Measurements from ENCODE around the gene MAN1A1. TPM values are rescaled to one million over a fixed set of nuclear protein-coding genes. Genes with fewer than 3 reads are reported as not detected.

The MAN1A1 gene
- total RNA-seq, 2 donors from 2014 or later: 27.5 to 34.2 TPM

DNA sequence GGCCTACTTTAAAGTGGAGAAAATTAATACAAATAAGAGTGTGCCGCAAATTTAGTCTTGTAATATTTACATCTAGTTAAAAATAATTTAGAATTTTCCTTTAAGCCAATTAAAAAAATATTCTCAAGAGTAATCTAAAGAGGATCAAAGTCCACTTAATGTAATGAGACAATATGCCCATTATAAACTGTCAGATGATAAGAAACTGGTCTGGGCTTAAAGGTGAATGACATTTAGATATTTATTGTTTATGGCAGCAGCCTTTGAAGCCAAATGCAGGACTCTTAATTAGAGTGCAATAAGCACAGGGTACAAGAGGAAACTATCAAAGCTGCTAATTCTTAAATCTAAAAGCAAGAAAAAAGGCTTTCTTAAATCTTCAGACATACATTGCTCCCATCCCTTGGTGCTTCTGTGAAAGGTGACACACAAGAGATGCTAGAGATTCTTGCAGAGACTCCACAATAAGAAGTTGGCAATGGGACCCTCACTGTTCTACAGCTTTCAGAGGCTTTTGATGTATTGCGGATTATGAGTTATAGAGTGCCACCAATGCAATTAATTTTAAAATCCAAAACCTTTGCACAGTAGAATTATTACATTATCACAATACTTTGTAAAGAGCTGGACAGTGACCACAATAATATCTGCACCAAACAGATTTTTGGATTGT, 116.1 kb downstream of the MAN1A1 start:
- Mint-ChIP-seq H3K4me1 (ENCODE audit: low read depth in 2 of 2) (peaks cover 12 to 31% of the 10 kb centered on the region in 2 donors), H3K36me3 (peaks cover 18% of the 10 kb centered on the region), H3K9me3 (no peaks in the 10 kb centered on the region), H3K27me3 (no peaks in the 10 kb centered on the region), H3K27ac (no peak overlapping the region), H3K4me3 (no peak overlapping the region)
- DNase-seq (ENCODE audit: low spot score) (no peak), ATAC-seq (no peak)

- H3K36me3 Mint-ChIP-seq: peaks cover 7% of the 10 kb centered on the region
- no peaks in the 10 kb centered on the region for H3K27me3 Mint-ChIP-seq
- H3K4me3 Mint-ChIP-seq: no peak overlapping the region
- H3K4me1 Mint-ChIP-seq (ENCODE audit: low read depth in 2 of 2): peaks cover 12 to 22% of the 10 kb centered on the region in 2 donors
- no peak for DNase-seq (ENCODE audit: low spot score)
- no peak for ATAC-seq
- H3K9me3 Mint-ChIP-seq: no peaks in the 10 kb centered on the region
- no peak overlapping the region for H3K27ac Mint-ChIP-seq
Measured at GRCh38 chr6:119231394-119231793, 118.2 kb downstream of the MAN1A1 start.

GRCh38 chr6:119230160-119230559, 119.4 kb downstream of the MAN1A1 start:
- DNase-seq (ENCODE audit: low spot score) (no peak), ATAC-seq (no peak)
- Mint-ChIP-seq H3K36me3 (peaks cover 5% of the 10 kb centered on the region), H3K4me1 (ENCODE audit: low read depth in 2 of 2) (peaks cover 11 to 21% of the 10 kb centered on the region in 2 donors), H3K4me3 (no peak overlapping the region), H3K27me3 (no peaks in the 10 kb centered on the region), H3K9me3 (no peaks in the 10 kb centered on the region), H3K27ac (peak overlapping the region in 1 of 2 donors; percentile 62)

- no peaks in the 10 kb centered on the region for H3K36me3 Mint-ChIP-seq
- ATAC-seq (no peak), DNase-seq (ENCODE audit: low spot score) (no peak)
- no peaks in the 10 kb centered on the region for H3K27me3 Mint-ChIP-seq
- peaks cover 14 to 19% of the 10 kb centered on the region in 2 donors for H3K4me1 Mint-ChIP-seq (ENCODE audit: low read depth in 2 of 2)
- no peaks in the 10 kb centered on the region for H3K9me3 Mint-ChIP-seq
- H3K4me3 Mint-ChIP-seq: no peak overlapping the region
- H3K27ac Mint-ChIP-seq: no peak overlapping the region
Measured at GRCh38 chr6:119227377-119227776, 122.2 kb downstream of the MAN1A1 start.

- H3K4me1 Mint-ChIP-seq (ENCODE audit: low read depth in 2 of 2): peaks cover 16 to 18% of the 10 kb centered on the region in 2 donors
- no peaks in the 10 kb centered on the region for H3K9me3 Mint-ChIP-seq
- no peaks in the 10 kb centered on the region for H3K27me3 Mint-ChIP-seq
- H3K4me3 Mint-ChIP-seq: no peak overlapping the region
- no peak overlapping the region for H3K27ac Mint-ChIP-seq
- DNase-seq (ENCODE audit: low spot score): no peak
- no peak for ATAC-seq
- H3K36me3 Mint-ChIP-seq: no peaks in the 10 kb centered on the region
Measured at GRCh38 chr6:119226089-119226488, 123.5 kb downstream of the MAN1A1 start.

- no peaks in the 10 kb centered on the region for H3K36me3 Mint-ChIP-seq
- ATAC-seq: no peak
- no peak overlapping the region for H3K27ac Mint-ChIP-seq
Measured at GRCh38 chr6:119224095-119224701, 125.4 kb downstream of the MAN1A1 start.

DNA sequence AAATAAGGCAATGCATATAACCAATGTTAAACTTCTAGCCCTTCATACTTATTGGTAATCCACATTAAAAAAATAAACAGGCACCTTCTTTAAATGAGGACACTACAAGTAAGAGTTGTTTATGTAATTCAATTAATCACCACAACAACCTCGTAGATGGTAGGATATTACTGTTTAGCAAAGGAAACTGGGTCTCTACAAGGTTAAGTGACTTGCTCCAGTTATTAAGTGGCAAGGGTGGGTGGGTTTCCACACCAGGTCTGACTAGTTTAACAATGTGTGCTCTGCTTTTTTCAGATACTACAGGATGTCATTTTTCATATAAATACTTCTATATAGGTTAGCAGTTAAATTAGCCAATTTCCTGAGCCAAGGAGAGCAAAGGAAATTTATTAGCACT, 129.1 kb downstream of the MAN1A1 start:
- H3K27me3 Mint-ChIP-seq: no peaks in the 10 kb centered on the region
- ATAC-seq: no peak

More at GRCh38 chr6:119224095-119224701, 125.4 kb downstream of the MAN1A1 start:
- H3K9me3 Mint-ChIP-seq: no peaks in the 10 kb centered on the region
- peaks cover 10 to 12% of the 10 kb centered on the region in 2 donors for H3K4me1 Mint-ChIP-seq (ENCODE audit: low read depth in 2 of 2)
- DNase-seq (ENCODE audit: low spot score): no peak
- no peak overlapping the region for H3K4me3 Mint-ChIP-seq
- H3K27me3 Mint-ChIP-seq: no peaks in the 10 kb centered on the region

DNA sequence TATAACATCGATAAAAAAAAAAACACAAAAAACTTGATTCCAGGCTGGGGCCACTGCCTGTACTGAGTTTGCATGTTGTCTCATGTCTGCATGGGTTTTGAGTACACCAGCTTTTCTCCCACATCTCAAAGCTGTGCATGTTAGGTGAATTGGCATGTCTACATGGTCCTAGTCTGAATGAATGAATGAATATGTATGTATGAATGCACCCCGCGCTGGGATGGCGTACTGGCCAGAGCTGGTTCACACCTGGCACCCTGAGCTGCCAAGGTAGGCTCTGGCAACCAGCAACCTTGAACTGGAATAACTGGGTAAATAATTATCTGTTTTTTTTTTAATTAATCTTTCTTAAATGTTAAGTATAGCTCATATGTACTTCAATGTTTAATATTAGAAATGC, 131.0 kb downstream of the MAN1A1 start:
- no peak for DNase-seq (ENCODE audit: low spot score)
- Mint-ChIP-seq H3K9me3 (no peaks in the 10 kb centered on the region), H3K27me3 (no peaks in the 10 kb centered on the region), H3K4me1 (ENCODE audit: low read depth in 2 of 2) (peaks cover 10 to 14% of the 10 kb centered on the region in 2 donors), H3K4me3 (no peak overlapping the region), H3K27ac (no peak overlapping the region), H3K36me3 (no peaks in the 10 kb centered on the region)
- no peak for ATAC-seq

More for the DNA sequence above, 129.1 kb downstream of the MAN1A1 start:
- no peaks in the 10 kb centered on the region for H3K36me3 Mint-ChIP-seq
- no peak for DNase-seq (ENCODE audit: low spot score)
- H3K27ac Mint-ChIP-seq: no peak overlapping the region
- H3K4me3 Mint-ChIP-seq: no peak overlapping the region
- H3K4me1 Mint-ChIP-seq (ENCODE audit: low read depth in 2 of 2): peaks cover 15 to 20% of the 10 kb centered on the region in 2 donors
- H3K9me3 Mint-ChIP-seq: no peaks in the 10 kb centered on the region

- H3K27me3 Mint-ChIP-seq: no peaks in the 10 kb centered on the region
- no peak overlapping the region for H3K4me3 Mint-ChIP-seq
- no peak for DNase-seq (ENCODE audit: low spot score)
- ATAC-seq: no peak
- H3K4me1 Mint-ChIP-seq (ENCODE audit: low read depth in 2 of 2): peaks cover 7 to 8% of the 10 kb centered on the region in 2 donors
- H3K9me3 Mint-ChIP-seq: no peaks in the 10 kb centered on the region
- H3K27ac Mint-ChIP-seq: no peak overlapping the region
- H3K36me3 Mint-ChIP-seq: no peaks in the 10 kb centered on the region
Measured at GRCh38 chr6:119215885-119216590, 133.5 kb downstream of the MAN1A1 start.

GRCh38 chr6:119215309-119215708, 134.3 kb downstream of the MAN1A1 start:
- H3K9me3 Mint-ChIP-seq: no peaks in the 10 kb centered on the region
- H3K27ac Mint-ChIP-seq: no peak overlapping the region
- H3K4me3 Mint-ChIP-seq: no peak overlapping the region
- peaks cover 5 to 8% of the 10 kb centered on the region in 2 donors for H3K4me1 Mint-ChIP-seq (ENCODE audit: low read depth in 2 of 2)
- H3K27me3 Mint-ChIP-seq: no peaks in the 10 kb centered on the region
- H3K36me3 Mint-ChIP-seq: no peaks in the 10 kb centered on the region
- DNase-seq (ENCODE audit: low spot score) (no peak), ATAC-seq (no peak)

- H3K36me3 Mint-ChIP-seq: no peaks in the 10 kb centered on the region
- H3K27ac Mint-ChIP-seq: no peak overlapping the region
- no peaks in the 10 kb centered on the region for H3K9me3 Mint-ChIP-seq
- DNase-seq (ENCODE audit: low spot score) (no peak), ATAC-seq (no peak)
- H3K27me3 Mint-ChIP-seq: no peaks in the 10 kb centered on the region
- H3K4me3 Mint-ChIP-seq: no peak overlapping the region
- H3K4me1 Mint-ChIP-seq (ENCODE audit: low read depth in 2 of 2): peaks cover 9 to 26% of the 10 kb centered on the region in 2 donors
Measured at GRCh38 chr6:119210596-119210995, 139.0 kb downstream of the MAN1A1 start.

- no peak for DNase-seq (ENCODE audit: low spot score)
- H3K27ac Mint-ChIP-seq: no peak overlapping the region
Measured at GRCh38 chr6:119209452-119210205, 139.9 kb downstream of the MAN1A1 start.

GRCh38 chr6:119207971-119208725, 141.4 kb downstream of the MAN1A1 start:
- ATAC-seq: no peak
- Mint-ChIP-seq H3K4me1 (ENCODE audit: low read depth in 2 of 2) (peaks cover 13 to 26% of the 10 kb centered on the region in 2 donors), H3K9me3 (no peaks in the 10 kb centered on the region), H3K4me3 (no peak overlapping the region), H3K27me3 (no peaks in the 10 kb centered on the region), H3K27ac (no peak overlapping the region), H3K36me3 (peaks cover 9% of the 10 kb centered on the region)
- no peak for DNase-seq (ENCODE audit: low spot score)

More at GRCh38 chr6:119209452-119210205, 139.9 kb downstream of the MAN1A1 start:
- Mint-ChIP-seq H3K4me3 (no peak overlapping the region), H3K9me3 (no peaks in the 10 kb centered on the region), H3K36me3 (no peaks in the 10 kb centered on the region), H3K4me1 (ENCODE audit: low read depth in 2 of 2) (peaks cover 9 to 26% of the 10 kb centered on the region in 2 donors), H3K27me3 (no peaks in the 10 kb centered on the region)
- no peak for ATAC-seq
